GM06990 (cell line): ENCODE results near the gene ABCC5.

Experiments used
- DNase-seq: peaks from one replicate; pipeline ENCODE4 v3.0.0-alpha.2; 2011; ENCODE audit not compliant: insufficient read length; ENCODE audit errors: extremely low read depth
- H3K27me3 ChIP-seq: replicated peaks from 2 replicates; pipeline ENCODE4 v1.6.0; 2011; ENCODE audit warnings: low read length; ENCODE audit not compliant: control insufficient read depth, insufficient read depth
- H3K36me3 ChIP-seq: 2 replicates; pipeline ENCODE4 v1.5.1; 2011; ENCODE audit warnings: low read length; ENCODE audit not compliant: control insufficient read depth, insufficient read depth
- H3K4me3 ChIP-seq: replicated peaks from 2 replicates; pipeline ENCODE4 v1.5.1; 2011; ENCODE audit warnings: low read depth, mild to moderate bottlenecking, control low read depth, low read length
- CTCF ChIP-seq: IDR thresholded peaks from 2 replicates; pipeline ENCODE4 v1.5.1; 2011; ENCODE audit warnings: low read length, control low read depth, mild to moderate bottlenecking, inconsistent platforms; ENCODE audit not compliant: insufficient read depth, poor library complexity, severe bottlenecking

The ABCC5 gene

DNA sequence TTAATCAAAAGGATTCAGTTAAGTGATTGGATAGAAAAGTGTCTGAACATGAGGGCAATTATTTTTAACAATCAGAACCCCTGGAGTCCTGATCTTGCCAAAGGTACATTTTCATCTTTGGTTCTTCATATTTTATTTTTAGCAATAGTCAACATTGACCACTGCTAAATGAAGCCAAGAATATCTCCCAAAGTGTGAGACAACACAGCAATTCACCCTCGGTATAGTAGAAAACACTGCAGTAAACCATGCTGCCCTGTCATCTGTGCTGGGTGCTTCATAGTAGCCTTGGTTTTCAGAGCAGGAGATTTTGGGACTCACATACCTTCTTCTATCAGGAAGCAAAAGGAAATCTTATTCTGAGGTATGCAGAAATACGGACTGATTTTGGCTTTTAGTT lies 85.8 kb downstream of the ABCC5 start:
- Histone ChIP-seq H3K4me3 (no peak overlapping the region), H3K27me3 (no peaks in the 10 kb centered on the region), H3K36me3 (no peaks in the 10 kb centered on the region)
- no peak for DNase-seq
- no peak for TF ChIP-seq CTCF

- no peak for DNase-seq
- Histone ChIP-seq H3K4me3 (no peak overlapping the region), H3K27me3 (no peaks in the 10 kb centered on the region), H3K36me3 (no peaks in the 10 kb centered on the region; the same call in 1 of the 2 replicates)
- no peak for TF ChIP-seq CTCF
These were observed 87.6 kb downstream of the ABCC5 start for GRCh38 chr3:183930086-183930485.

DNA sequence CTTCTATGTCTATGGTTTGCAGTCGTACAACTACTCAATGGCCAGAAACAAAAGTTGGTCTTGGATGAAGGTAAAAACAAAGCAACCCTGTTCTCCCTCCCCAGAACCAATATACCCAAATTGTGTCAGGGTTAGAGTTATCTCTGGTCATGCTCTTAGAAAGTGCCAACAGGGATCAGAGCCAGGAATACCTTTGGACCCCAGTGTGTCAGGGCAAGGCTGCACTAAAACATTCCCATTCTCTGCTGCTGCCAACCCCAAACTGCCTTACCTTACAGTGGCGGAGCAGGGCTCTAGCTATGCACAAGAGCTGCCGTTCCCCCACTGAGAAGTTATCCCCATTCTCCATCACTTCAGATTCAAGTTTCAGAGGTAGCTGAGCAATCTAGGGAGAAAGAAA lies 90.6 kb downstream of the ABCC5 start:
- Histone ChIP-seq H3K27me3 (no peaks in the 10 kb centered on the region), H3K4me3 (no peak overlapping the region), H3K36me3 (no peaks in the 10 kb centered on the region; the same call in 1 of the 2 replicates)
- TF ChIP-seq CTCF, result no peak
- no peak for DNase-seq

DNA sequence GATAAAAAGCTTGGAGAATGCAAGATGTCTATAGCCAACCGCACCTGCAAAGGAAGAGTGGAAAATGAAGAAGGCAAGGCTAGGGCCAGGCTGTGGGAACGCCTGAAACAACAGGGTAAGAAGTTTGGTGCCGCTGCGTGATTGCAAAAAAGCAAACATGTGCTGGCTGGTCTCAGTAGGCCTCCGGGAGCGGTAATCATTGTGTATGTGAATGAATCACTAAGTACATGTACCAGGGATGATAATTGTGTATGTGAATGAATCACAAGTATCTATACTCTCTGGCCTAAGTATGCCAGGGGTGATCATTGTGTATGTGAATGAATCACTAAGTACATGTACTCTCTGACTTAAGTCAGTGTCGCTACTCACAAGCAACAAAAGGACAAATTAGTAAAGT lies 92.7 kb downstream of the ABCC5 start:
- TF ChIP-seq CTCF, result no peak
- H3K4me3 ChIP-seq, result no peak overlapping the region
- no peaks in the 10 kb centered on the region; the same call in 1 of the 2 replicates for H3K36me3 ChIP-seq
- no peaks in the 10 kb centered on the region for H3K27me3 ChIP-seq
- DNase-seq, result no peak

GRCh38 chr3:183924543-183924942 lies 93.1 kb downstream of the ABCC5 start:
- DNase-seq, result no peak
- Histone ChIP-seq H3K36me3 (no peaks in the 10 kb centered on the region; the same call in 1 of the 2 replicates), H3K27me3 (no peaks in the 10 kb centered on the region), H3K4me3 (no peak overlapping the region)
- TF ChIP-seq CTCF, result no peak

DNA sequence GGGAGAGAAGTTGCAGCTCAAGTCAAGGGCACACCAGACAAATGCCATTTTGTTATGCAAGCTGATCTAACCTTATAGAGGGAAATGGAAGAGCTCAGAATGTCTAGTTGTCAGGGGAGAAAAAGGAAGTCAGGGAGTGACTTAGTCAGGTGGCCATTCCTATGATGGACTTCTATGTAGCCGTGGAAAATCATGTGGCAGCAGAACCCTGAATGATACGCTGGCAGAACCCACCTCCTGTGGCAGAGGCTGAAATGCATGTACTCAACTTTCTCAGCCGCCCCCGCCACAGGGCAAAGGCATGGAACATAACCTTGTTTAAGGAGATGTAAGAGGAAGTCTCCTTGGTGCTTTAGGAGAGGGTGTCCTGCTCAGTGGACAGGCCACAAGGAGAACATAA lies 95.3 kb downstream of the ABCC5 start:
- DNase-seq, result no peak
- Histone ChIP-seq H3K4me3 (no peak overlapping the region), H3K27me3 (no peaks in the 10 kb centered on the region), H3K36me3 (no peaks in the 10 kb centered on the region; the same call in 1 of the 2 replicates)
- TF ChIP-seq CTCF, result no peak
